Left ventricle myocardium inferior (tissue), 1 donor: ENCODE results near the gene ENG. TPM values are rescaled to one million over a fixed set of nuclear protein-coding genes. Genes with fewer than 3 reads are reported as not detected.

ENCODE experiments used
- DNase-seq: peaks from one replicate; pipeline ENCODE4 v3.0.0-alpha.2; 2020
- H3K27ac ChIP-seq: fragments of 200-600 bp; replicated peaks from 2 replicates; pipeline ENCODE4 v1.8.0; 2021
- H3K27me3 ChIP-seq: fragments of 200-600 bp; 2 replicates; pipeline ENCODE4 v1.8.0; 2021; ENCODE audit warnings: low read depth
- H3K36me3 ChIP-seq: fragments of 200-600 bp; 2 replicates; pipeline ENCODE4 v1.8.0; 2021
- H3K4me1 ChIP-seq: fragments of 200-600 bp; 2 replicates; pipeline ENCODE4 v1.8.0; 2021
- H3K4me3 ChIP-seq: fragments of 200-600 bp; 2 replicates; pipeline ENCODE4 v1.8.0; 2021; ENCODE audit warnings: mild to moderate bottlenecking, moderate library complexity
- H3K9me3 ChIP-seq: fragments of 200-600 bp; replicated peaks from 2 replicates; pipeline ENCODE4 v1.8.0; 2021
- intact Hi-C: fragments of 100-400 bp; cut with micrococcal nuclease; formaldehyde crosslinking; loops from one replicate; pipeline ENCODE4 v1.11.0; 2022
- total RNA-seq: library from RNA; stranded (reverse); fragmentation: NEBNext Ultra II Directional; extraction: Animal tissue kit (Norgen Biotek cat#: 25700); gene quantifications from one replicate; pipeline ENCODE4 v1.2.1, GENCODE V29; 2021
- TF ChIP-seq, protein P1 (sequence below): fragments of 200-600 bp; IDR thresholded peaks from 2 replicates; pipeline ENCODE4 v1.8.0; 2021; ENCODE audit warnings: antibody characterized with exemption, mild to moderate bottlenecking, borderline replicate concordance
- donor health status: DM: no; HTN: yes; CAD: no; lungs with severe emphysema.

The ENG gene
- total RNA-seq, 1 donor from 2014 or later = 139 TPM

DNA sequence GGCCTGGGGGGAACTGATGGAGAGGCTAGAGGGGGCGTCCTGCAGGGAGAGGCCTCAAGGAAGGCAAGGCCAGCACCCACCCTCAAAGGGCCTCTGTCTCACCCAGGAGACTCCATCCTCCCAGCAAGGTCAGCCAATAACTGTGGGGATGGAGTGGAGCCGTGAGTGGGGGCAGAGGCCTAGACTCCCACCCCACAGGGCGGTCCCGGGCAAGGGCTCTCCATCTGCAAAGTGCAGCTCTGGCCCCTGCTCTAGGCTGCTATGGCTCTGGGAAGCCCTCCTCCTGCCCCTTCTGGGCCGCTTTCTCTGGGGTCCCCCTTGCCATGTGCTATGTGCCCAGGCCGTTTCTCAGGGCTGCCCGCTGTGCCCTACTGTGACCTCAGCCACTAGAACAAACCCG is 37.7 kb downstream of the ENG start:
- peaks cover 94% of the 10 kb centered on the region for H3K36me3 ChIP-seq
- no peak for DNase-seq
- H3K9me3 ChIP-seq = no peaks in the 10 kb centered on the region
- H3K4me3 ChIP-seq = no peak overlapping the region
- H3K27me3 ChIP-seq = no peaks in the 10 kb centered on the region
- H3K27ac ChIP-seq = peak overlapping the region; percentile 44
- H3K4me1 ChIP-seq = peaks cover 36% of the 10 kb centered on the region
- TF ChIP-seq, protein P1, sequence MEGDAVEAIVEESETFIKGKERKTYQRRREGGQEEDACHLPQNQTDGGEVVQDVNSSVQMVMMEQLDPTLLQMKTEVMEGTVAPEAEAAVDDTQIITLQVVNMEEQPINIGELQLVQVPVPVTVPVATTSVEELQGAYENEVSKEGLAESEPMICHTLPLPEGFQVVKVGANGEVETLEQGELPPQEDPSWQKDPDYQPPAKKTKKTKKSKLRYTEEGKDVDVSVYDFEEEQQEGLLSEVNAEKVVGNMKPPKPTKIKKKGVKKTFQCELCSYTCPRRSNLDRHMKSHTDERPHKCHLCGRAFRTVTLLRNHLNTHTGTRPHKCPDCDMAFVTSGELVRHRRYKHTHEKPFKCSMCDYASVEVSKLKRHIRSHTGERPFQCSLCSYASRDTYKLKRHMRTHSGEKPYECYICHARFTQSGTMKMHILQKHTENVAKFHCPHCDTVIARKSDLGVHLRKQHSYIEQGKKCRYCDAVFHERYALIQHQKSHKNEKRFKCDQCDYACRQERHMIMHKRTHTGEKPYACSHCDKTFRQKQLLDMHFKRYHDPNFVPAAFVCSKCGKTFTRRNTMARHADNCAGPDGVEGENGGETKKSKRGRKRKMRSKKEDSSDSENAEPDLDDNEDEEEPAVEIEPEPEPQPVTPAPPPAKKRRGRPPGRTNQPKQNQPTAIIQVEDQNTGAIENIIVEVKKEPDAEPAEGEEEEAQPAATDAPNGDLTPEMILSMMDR = no peak
- intact Hi-C loops = no loop called here

DNA sequence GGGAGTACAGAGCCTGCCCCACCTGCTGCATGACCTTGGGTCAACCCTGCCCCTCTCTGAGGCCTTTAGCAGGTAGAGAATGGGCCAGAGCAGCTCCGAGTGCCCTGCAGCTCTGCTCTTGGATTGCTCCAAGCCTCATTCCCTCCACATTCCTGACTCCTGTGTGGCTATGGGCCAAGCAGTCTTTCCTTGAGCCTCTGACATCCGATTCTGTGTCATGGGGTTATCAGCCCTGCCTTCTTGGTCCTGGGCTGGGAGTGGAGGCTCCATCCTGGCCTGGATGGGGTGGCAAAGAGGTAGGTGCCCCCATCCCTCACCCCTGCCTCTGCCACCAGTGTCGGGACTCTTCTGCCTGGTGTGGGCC is 38.1 kb downstream of the ENG start:
- peak overlapping the region; percentile 44 for H3K27ac ChIP-seq
- no peak overlapping the region for H3K4me3 ChIP-seq
- no peaks in the 10 kb centered on the region for H3K27me3 ChIP-seq
- intact Hi-C loops = no loop called here
- H3K9me3 ChIP-seq = no peaks in the 10 kb centered on the region
- peaks cover 36% of the 10 kb centered on the region for H3K4me1 ChIP-seq
- TF ChIP-seq, protein P1 = no peak
- H3K36me3 ChIP-seq = peaks cover 92% of the 10 kb centered on the region
- no peak for DNase-seq

GRCh38 chr9:127815512-127816361 is 38.7 kb downstream of the ENG start:
- intact Hi-C loops = no loop called here
- H3K36me3 ChIP-seq = peaks cover 86% of the 10 kb centered on the region
- peak overlapping the region; percentile 12 for H3K27ac ChIP-seq
- no peaks in the 10 kb centered on the region for H3K27me3 ChIP-seq
- TF ChIP-seq, protein P1 = no peak
- no peak overlapping the region for H3K4me3 ChIP-seq
- DNase-seq = no peak
- H3K4me1 ChIP-seq = peaks cover 36% of the 10 kb centered on the region
- H3K9me3 ChIP-seq = no peaks in the 10 kb centered on the region

DNA sequence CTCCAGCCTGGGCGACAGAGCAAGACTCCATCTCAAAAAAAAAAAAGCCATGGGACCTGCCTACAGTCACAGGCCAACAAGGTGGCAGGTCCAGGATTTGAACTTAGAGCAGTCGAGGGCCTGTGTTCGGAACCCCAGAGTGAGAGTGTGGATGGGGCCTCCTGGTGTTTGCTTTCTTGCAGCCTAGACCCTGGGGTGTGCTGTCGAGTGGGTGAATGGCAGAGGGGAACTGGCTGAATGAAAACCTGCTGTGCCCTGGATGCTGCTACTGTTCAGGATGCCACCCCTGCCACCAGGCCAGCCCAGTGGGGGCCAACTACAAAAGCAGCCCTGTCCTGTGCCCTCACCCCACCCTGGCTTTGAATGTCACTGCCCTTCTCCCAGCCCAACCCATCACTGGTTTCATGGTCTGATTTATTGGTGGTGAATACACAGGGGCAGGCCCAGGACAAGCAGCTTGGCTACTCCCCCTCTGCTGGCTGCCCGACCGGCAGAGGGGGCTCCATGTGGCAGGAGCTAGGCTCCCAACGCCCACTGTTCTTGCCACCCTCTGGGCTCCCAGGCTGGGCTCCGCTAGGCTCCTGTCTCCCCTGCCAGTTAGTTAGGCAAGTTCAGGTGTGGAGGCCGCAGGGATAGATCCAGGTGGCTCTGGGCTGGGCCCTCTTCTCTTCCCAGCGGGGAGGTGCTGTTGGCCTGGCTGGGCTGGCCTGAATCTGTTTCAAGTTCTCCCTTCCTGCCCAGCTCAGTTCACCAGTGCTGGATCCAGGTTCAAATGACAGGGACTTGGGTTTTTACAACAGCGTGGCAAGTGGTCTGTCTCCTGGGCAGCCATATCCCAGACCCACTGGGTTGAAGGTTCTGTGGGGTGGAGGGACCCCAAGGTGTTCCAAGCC is 39.6 kb downstream of the ENG start:
- H3K9me3 ChIP-seq = no peaks in the 10 kb centered on the region
- H3K4me1 ChIP-seq = peaks cover 39% of the 10 kb centered on the region
- peak overlapping the region; percentile 12 for H3K27ac ChIP-seq
- no peak overlapping the region for H3K4me3 ChIP-seq
- TF ChIP-seq, protein P1 = no peak
- peaks cover 77% of the 10 kb centered on the region for H3K36me3 ChIP-seq
- intact Hi-C loops = no loop called here
- no peaks in the 10 kb centered on the region for H3K27me3 ChIP-seq
- DNase-seq = no peak

GRCh38 chr9:127813686-127814226 is 40.7 kb downstream of the ENG start:
- Histone ChIP-seq H3K4me1 (peaks cover 47% of the 10 kb centered on the region), H3K4me3 (no peak overlapping the region), H3K36me3 (peaks cover 67% of the 10 kb centered on the region), H3K9me3 (no peaks in the 10 kb centered on the region), H3K27me3 (no peaks in the 10 kb centered on the region), H3K27ac (peak overlapping the region; percentile 59)
- TF ChIP-seq, protein P1 = no peak
- intact Hi-C loops = no loop called here
- DNase-seq = no peak
